Measurements from ENCODE around the gene XYLT1. TPM values are rescaled to one million over a fixed set of nuclear protein-coding genes. Genes with fewer than 3 reads are reported as not detected.
"Not testable (repeated sequence)": the region's sequence is repeated elsewhere in the genome, so short reads cannot be mapped to it uniquely, and the experiment has no call there.

Gene XYLT1
- total RNA-seq, 1 donor from 2014 or later = 1.6 TPM

- no peaks in the 10 kb centered on the region for H3K36me3 ChIP-seq (ENCODE audit: control insufficient read depth, insufficient read depth, low read length)
- DNase-seq (ENCODE audit: low read depth) = no peak
- H3K4me3 ChIP-seq (ENCODE audit: low read depth, low read length) = no peak overlapping the region
- TF ChIP-seq CTCF (IDR thresholded peaks at IDR 0.05; ENCODE audit: insufficient read depth, low read length, poor library complexity, severe bottlenecking) = no peak
- H3K27me3 ChIP-seq (ENCODE audit: control insufficient read depth, insufficient read depth, low read length) = no peaks in the 10 kb centered on the region
These were observed 58.5 kb downstream of the XYLT1 start for GRCh38 chr16:17412221-17412620.

- no peaks in the 10 kb centered on the region for H3K27me3 ChIP-seq (ENCODE audit: control insufficient read depth, insufficient read depth, low read length)
- TF ChIP-seq CTCF (IDR thresholded peaks at IDR 0.05; ENCODE audit: insufficient read depth, low read length, poor library complexity, severe bottlenecking) = no peak
- DNase-seq (ENCODE audit: low read depth) = no peak
- no peaks in the 10 kb centered on the region for H3K36me3 ChIP-seq (ENCODE audit: control insufficient read depth, insufficient read depth, low read length)
- H3K4me3 ChIP-seq (ENCODE audit: low read depth, low read length) = no peak overlapping the region
These were observed 59.5 kb downstream of the XYLT1 start for GRCh38 chr16:17411263-17411662.

GRCh38 chr16:17410316-17410715 is 60.4 kb downstream of the XYLT1 start:
- not testable (repeated sequence) for H3K4me3 ChIP-seq (ENCODE audit: low read depth, low read length); H3K27me3 ChIP-seq (ENCODE audit: control insufficient read depth, insufficient read depth, low read length); DNase-seq (ENCODE audit: low read depth); H3K36me3 ChIP-seq (ENCODE audit: control insufficient read depth, insufficient read depth, low read length)

- no peak for DNase-seq (ENCODE audit: low read depth)
These were observed 60.9 kb downstream of the XYLT1 start for GRCh38 chr16:17409894-17410293.

GRCh38 chr16:17408955-17409441 is 61.8 kb downstream of the XYLT1 start:
- Histone ChIP-seq H3K4me3 (ENCODE audit: low read depth, low read length) (no peak overlapping the region), H3K27me3 (ENCODE audit: control insufficient read depth, insufficient read depth, low read length) (no peaks in the 10 kb centered on the region), H3K36me3 (ENCODE audit: control insufficient read depth, insufficient read depth, low read length) (no peaks in the 10 kb centered on the region)
- no peak for DNase-seq (ENCODE audit: low read depth)
- no peak for TF ChIP-seq CTCF (IDR thresholded peaks at IDR 0.05; ENCODE audit: insufficient read depth, low read length, poor library complexity, severe bottlenecking)

More at GRCh38 chr16:17409894-17410293, 60.9 kb downstream of the XYLT1 start:
- Histone ChIP-seq H3K36me3 (ENCODE audit: control insufficient read depth, insufficient read depth, low read length) (no peaks in the 10 kb centered on the region), H3K4me3 (ENCODE audit: low read depth, low read length) (no peak overlapping the region), H3K27me3 (ENCODE audit: control insufficient read depth, insufficient read depth, low read length) (no peaks in the 10 kb centered on the region)
- TF ChIP-seq CTCF (IDR thresholded peaks at IDR 0.05; ENCODE audit: insufficient read depth, low read length, poor library complexity, severe bottlenecking) = no peak

- no peak for DNase-seq (ENCODE audit: low read depth)
- Histone ChIP-seq H3K27me3 (ENCODE audit: control insufficient read depth, insufficient read depth, low read length) (no peaks in the 10 kb centered on the region), H3K4me3 (ENCODE audit: low read depth, low read length) (no peak overlapping the region), H3K36me3 (ENCODE audit: control insufficient read depth, insufficient read depth, low read length) (no peaks in the 10 kb centered on the region)
- no peak for TF ChIP-seq CTCF (IDR thresholded peaks at IDR 0.05; ENCODE audit: insufficient read depth, low read length, poor library complexity, severe bottlenecking)
These were observed 62.5 kb downstream of the XYLT1 start for GRCh38 chr16:17408296-17408695.
